ENCODE data around the gene UGT8.
"Not testable (repeated sequence)": the region's sequence is repeated elsewhere in the genome, so short reads cannot be mapped to it uniquely, and the experiment has no call there.

UGT8 gene

DNA sequence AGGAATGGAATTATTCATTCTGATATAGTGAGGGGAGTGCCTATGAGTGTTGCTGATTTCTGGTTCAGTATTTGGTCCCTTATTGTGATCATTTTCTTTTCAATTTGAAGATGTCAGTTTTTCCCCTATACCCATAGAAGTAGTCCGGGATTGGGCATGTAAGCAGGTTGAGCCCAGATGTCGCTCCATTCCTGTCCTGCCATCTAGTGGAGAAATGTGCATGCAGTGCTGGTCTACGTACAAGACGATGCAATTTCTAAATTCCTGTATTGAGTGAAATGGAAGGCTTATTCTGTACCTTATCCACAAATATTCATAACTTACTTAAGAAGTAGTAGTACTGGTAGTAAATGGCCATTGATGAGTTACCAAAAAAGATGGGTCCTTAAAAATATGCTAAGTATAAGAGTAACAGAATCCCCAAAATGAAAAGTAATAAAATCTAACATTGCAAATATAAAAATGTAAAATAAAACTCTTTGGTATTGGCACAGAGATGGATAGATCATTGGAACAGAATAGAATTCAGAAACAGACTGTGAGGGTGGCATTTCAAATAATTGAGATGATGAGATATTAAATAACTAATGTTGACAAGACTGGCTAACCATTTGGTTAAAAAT is 60.9 kb downstream of the UGT8 start:
- no peak overlapping the region for H3K4me3 ChIP-seq (ENCODE audit: low read depth, low read length)
- TF ChIP-seq, protein P1, sequence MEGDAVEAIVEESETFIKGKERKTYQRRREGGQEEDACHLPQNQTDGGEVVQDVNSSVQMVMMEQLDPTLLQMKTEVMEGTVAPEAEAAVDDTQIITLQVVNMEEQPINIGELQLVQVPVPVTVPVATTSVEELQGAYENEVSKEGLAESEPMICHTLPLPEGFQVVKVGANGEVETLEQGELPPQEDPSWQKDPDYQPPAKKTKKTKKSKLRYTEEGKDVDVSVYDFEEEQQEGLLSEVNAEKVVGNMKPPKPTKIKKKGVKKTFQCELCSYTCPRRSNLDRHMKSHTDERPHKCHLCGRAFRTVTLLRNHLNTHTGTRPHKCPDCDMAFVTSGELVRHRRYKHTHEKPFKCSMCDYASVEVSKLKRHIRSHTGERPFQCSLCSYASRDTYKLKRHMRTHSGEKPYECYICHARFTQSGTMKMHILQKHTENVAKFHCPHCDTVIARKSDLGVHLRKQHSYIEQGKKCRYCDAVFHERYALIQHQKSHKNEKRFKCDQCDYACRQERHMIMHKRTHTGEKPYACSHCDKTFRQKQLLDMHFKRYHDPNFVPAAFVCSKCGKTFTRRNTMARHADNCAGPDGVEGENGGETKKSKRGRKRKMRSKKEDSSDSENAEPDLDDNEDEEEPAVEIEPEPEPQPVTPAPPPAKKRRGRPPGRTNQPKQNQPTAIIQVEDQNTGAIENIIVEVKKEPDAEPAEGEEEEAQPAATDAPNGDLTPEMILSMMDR (IDR thresholded peaks at IDR 0.05; ENCODE audit: low read depth, low read length, missing control alignments): peak; percentile 83
- DNase-seq (ENCODE audit: low read depth): peak; percentile 40

DNA sequence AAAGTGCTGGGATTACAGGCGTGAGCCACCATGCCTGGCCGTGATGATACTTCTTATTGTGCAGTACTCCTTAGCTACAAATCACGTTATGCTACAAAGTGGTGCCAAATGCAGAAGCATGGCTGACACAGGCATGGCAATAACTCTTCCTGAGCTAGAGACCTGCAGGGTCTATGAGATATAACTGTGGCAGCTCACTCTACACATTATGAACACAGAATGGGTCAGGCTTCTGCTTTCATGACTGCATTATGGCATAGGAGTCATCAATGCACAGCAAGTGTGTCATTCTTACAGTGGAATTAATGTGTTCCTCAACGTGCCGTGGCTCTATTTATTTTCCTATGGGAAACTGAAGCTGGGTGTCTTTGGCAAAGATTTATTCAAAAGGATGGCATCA is 64.5 kb downstream of the UGT8 start:
- no peak for DNase-seq (ENCODE audit: low read depth)
- TF ChIP-seq, protein P1 (IDR thresholded peaks at IDR 0.05; ENCODE audit: low read depth, low read length, missing control alignments): no peak

DNA sequence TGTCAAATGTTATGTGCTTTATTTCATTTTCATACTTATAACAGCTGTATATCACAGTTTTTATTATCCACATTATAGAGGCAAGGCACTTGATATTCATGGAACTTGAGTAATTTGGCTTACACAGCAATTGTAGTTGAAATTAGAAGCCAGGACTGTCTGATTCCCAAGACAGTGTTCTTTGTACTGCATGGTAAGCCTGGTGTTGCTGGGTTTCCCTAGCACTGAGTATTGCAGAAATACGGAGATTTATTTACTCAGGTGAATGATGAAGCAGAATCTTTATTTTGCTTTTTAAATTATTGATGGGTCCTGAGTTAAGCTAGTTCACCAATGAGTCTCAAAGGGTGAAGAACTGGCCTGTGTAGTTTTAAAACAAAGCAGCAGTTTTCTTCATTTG is 70.0 kb downstream of the UGT8 start:
- DNase-seq (ENCODE audit: low read depth): no peak
- no peak overlapping the region for H3K4me3 ChIP-seq (ENCODE audit: low read depth, low read length)
- TF ChIP-seq, protein P1 (IDR thresholded peaks at IDR 0.05; ENCODE audit: low read depth, low read length, missing control alignments): no peak

More for the DNA sequence above, 64.5 kb downstream of the UGT8 start:
- no peak overlapping the region for H3K4me3 ChIP-seq (ENCODE audit: low read depth, low read length)

DNA sequence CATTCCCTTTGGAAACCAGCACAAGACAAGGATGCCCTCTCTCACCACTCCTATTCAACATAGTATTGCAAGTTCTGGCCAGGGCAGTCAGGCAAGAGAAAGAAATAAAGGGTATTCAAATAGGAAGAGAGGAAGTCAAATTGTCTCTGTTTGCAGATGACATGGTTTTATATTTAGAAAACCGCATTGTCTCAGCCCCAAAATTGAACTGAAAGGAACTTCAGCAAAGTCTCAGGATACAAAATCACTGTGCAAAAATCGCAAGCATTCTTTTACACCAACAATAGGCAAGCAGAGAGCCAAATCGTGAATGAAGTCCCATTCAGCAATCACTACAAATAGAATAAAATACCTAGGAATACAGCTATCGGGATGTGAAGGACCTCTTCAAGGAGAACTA is 72.1 kb downstream of the UGT8 start:
- H3K4me3 ChIP-seq (ENCODE audit: low read depth, low read length); DNase-seq (ENCODE audit: low read depth): not testable (repeated sequence)

DNA sequence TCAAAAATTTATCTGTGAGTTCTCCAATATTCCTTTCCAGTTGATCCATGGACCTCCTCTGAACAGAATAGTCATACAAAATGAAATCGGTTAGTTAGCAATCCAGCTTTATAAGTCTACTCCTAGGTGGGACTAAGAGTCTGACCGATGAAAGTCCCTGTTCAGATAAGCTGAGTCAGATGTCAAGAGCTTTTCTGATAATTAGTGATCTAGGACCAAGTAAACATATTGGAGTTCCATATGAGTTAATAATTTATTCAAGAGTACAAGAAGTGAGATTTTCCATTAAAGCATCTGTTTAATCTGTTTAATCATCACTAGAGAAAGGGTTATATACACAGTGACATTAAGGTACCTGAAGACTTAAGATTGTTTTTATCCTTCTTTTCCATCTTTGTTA is 74.7 kb downstream of the UGT8 start:
- no peak for DNase-seq (ENCODE audit: low read depth)
- no peak overlapping the region for H3K4me3 ChIP-seq (ENCODE audit: low read depth, low read length)
- TF ChIP-seq, protein P1 (IDR thresholded peaks at IDR 0.05; ENCODE audit: low read depth, low read length, missing control alignments): no peak

DNA sequence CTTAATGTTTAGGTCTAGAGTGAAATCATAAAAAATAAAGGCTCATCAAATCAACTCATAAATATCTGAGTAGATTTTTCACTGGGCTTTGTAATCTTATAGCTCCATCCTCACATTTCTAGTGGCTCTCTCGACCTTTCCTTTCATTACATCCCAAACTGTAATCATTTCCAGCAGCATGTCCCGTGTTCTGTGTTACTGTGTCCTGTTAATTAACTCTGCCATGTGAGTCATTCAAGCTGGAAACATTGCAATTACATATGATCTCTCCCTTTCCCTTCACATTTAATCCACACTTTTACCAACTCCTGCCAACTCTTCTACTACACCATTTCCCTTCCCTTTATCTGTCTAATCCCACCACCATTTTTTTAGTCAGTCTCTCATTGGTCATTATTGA is 75.5 kb downstream of the UGT8 start:
- H3K4me3 ChIP-seq (ENCODE audit: low read depth, low read length): no peak overlapping the region
- TF ChIP-seq, protein P1 (IDR thresholded peaks at IDR 0.05; ENCODE audit: low read depth, low read length, missing control alignments): no peak
- no peak for DNase-seq (ENCODE audit: low read depth)

DNA sequence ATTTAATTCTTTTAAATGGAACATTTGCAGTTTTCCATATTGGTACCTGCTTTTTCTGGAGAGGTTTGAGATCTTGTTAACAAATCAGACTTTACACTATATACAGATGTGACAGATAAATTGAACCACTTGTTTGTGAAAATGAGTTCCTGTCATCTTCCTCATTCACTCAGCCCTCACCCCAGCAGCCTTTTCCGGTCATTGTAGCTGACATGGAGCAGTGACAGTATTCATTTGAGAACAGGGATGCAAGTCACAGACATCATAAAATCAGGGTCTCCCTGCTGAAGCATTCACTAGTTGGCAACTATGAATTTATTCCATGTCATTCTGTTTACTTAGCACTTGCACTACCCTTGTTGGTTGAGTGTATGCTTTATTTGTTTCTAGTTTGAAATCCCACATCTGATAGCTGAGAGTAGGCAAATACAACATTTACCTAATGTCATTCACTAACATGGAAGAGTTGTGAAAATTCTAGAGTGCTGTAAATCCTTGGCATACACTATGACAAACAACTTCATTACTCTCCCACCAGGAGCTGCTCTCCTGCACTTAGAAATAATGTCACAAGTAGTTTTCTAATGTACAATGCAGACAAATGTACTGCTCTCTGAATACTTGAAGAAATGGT is 78.9 kb downstream of the UGT8 start:
- TF ChIP-seq, protein P1 (IDR thresholded peaks at IDR 0.05; ENCODE audit: low read depth, low read length, missing control alignments): no peak
- DNase-seq (ENCODE audit: low read depth): no peak
- H3K4me3 ChIP-seq (ENCODE audit: low read depth, low read length): no peak overlapping the region

All from GM12864 (cell line).